GM12872 (cell line): Measurements from ENCODE around the gene LMTK2.

Experiments used
- CTCF ChIP-seq: IDR thresholded peaks from 3 replicates; pipeline ENCODE4 v1.5.1; 2011; ENCODE audit warnings: low read depth, mild to moderate bottlenecking, low read length, moderate library complexity; ENCODE audit not compliant: insufficient read depth

LMTK2 gene

GRCh38 chr7:98180751-98181150 lies 74.1 kb downstream of the LMTK2 start:
- TF ChIP-seq CTCF: no peak

DNA sequence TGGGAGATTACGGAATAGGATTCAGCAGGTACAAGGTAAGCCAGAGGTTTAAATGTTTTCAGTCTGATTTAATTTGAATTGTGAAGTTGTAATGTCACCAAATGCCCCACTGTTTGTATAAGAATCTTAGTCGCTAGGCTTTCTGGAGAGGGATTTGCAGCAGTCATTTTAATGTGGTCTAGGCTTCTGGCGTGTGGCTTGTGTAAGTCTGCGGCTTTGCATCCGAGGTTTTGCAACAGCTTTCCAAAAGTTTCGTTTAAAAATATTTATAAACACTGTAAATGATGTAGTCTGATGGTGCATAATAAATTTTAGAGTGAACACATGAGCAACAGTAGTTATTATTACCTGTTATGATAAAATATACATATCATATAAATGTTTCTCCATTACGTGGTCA lies 78.4 kb downstream of the LMTK2 start:
- TF ChIP-seq CTCF: no peak

GRCh38 chr7:98186452-98187137 lies 79.9 kb downstream of the LMTK2 start:
- TF ChIP-seq CTCF: no peak

GRCh38 chr7:98187138-98187502 lies 80.5 kb downstream of the LMTK2 start:
- no peak for TF ChIP-seq CTCF

DNA sequence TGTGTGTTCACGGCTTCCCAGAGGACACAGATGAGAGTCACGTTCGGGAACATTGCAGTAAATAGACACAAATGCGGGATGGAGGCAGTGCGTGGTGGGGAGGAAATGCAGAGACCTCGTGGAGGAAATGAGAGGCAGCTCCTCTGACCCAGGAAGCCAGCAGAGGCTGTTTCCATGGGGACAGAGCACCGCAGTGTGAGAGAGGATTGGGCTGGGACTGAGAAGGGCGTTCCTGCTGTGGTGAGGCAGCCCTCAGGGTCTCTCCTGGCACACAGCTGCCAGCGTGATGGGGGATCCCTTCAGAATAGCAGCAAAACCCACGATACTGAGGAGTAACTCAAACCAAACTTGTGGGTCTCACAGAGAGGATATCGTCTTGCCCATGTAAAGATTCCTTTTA lies 82.9 kb downstream of the LMTK2 start:
- no peak for TF ChIP-seq CTCF

GRCh38 chr7:98191668-98192431 lies 85.2 kb downstream of the LMTK2 start:
- no peak for TF ChIP-seq CTCF

DNA sequence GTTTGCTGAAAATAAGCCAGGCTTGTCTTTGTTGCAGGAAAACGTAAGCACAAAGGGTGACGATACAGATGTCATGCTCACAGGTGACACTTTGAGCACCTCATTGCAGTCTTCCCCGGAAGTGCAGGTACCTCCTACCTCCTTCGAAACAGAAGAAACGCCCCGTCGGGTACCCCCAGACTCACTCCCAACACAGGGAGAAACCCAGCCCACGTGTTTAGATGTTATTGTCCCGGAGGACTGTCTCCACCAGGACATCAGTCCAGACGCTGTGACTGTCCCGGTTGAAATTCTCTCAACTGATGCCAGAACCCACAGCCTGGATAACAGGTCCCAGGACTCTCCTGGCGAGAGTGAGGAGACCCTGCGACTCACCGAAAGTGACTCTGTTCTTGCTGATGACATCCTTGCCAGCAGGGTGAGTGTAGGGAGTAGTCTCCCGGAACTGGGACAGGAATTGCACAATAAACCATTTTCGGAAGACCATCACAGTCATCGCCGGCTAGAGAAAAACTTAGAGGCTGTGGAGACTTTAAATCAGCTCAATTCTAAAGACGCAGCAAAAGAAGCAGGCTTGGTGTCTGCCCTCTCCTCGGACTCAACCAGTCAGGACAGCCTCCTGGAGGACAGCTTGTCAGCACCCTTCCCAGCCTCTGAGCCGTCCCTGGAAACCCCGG lies 86.3 kb downstream of the LMTK2 start:
- no peak for TF ChIP-seq CTCF
